Endothelial cell of umbilical vein (primary cell): ENCODE results near the gene HNRNPM. TPM values are rescaled to one million over a fixed set of nuclear protein-coding genes. Genes with fewer than 3 reads are reported as not detected.

Experiments
- BruUV-seq: library from RNA; stranded (reverse); fragments of 400-500 nt; replicated peaks from 2 replicates; lab custom pipeline; 2021; lab: Mats Ljungman, UMichigan
- CTCF ChIA-PET: fragments of 300-600, 350-600 bp; sonication (Branson Sonifier 250); formaldehyde crosslinking; loops from one replicate; lab custom pipeline; 2021; ENCODE audit warnings: antibody characterized with exemption, inconsistent platforms; lab: Charles Lee
- POLR2A ChIA-PET: fragments of 300-600, 350-600 bp; sonication (Branson Sonifier 250); formaldehyde crosslinking; loops from one replicate; lab custom pipeline; 2021; ENCODE audit warnings: antibody characterized with exemption, inconsistent platforms; lab: Charles Lee
- DNase-seq: peaks from one replicate; pipeline ENCODE4 v3.0.0-alpha.2; 2011; ENCODE audit warnings: low read depth, low spot score
- FAIRE-seq: peaks from 2 replicates; lab custom pipeline; 2011; peaks lifted over from hg19 to GRCh38; lab: Jason Lieb, UNC
- H2AFZ ChIP-seq: 2 replicates; pipeline ENCODE4 v1.6.0; 2012; ENCODE audit warnings: low read depth, low read length, control low read depth, inconsistent platforms
- H3K27ac ChIP-seq: 2 replicates; pipeline ENCODE4 v1.5.1; 2011; ENCODE audit warnings: low read depth, mild to moderate bottlenecking, control low read depth, low read length, moderate library complexity; ENCODE audit not compliant: insufficient read depth
- H3K27me3 ChIP-seq, 2 experiments: 2 replicates each; pipeline versions ENCODE4 v1.6.0 to v1.6.1; 2011; ENCODE audit warnings: low read length in 2 of 2, mixed read lengths in 1 of 2; ENCODE audit not compliant: control insufficient read depth in 2 of 2, insufficient read depth in 2 of 2
- H3K36me3 ChIP-seq, 2 experiments: 2 replicates in 1 of 2; 3 replicates in 1 of 2; pipeline ENCODE4 v1.5.1; 2011; ENCODE audit warnings: low read length in 2 of 2, mild to moderate bottlenecking in 1 of 2, moderate library complexity in 1 of 2; ENCODE audit not compliant: control insufficient read depth in 2 of 2, insufficient read depth in 2 of 2; ENCODE audit errors: extremely low read depth in 1 of 2
- H3K4me1 ChIP-seq: 3 replicates; pipeline ENCODE4 v1.5.1; 2011; ENCODE audit warnings: mild to moderate bottlenecking, low read length; ENCODE audit not compliant: control insufficient read depth, insufficient read depth; ENCODE audit errors: extremely low read depth
- H3K4me2 ChIP-seq: 2 replicates; pipeline ENCODE4 v1.6.1; 2011; ENCODE audit warnings: low read length, control low read depth, mixed read lengths; ENCODE audit not compliant: insufficient read depth
- H3K4me3 ChIP-seq, 3 experiments: fragments of 200-600 bp in 1 of 3; sonication (generic), shearing (Covaris generic) in 1 of 3; replicated peaks in 1 of 3; 2 replicates each; pipeline ENCODE4 v1.5.1; 2011 to 2016; ENCODE audit warnings: control low read depth in 3 of 3, low read length in 3 of 3, mild to moderate bottlenecking in 2 of 3, inconsistent platforms in 1 of 3, low read depth in 1 of 3, moderate library complexity in 1 of 3; ENCODE audit not compliant: insufficient read depth in 1 of 3
- H3K79me2 ChIP-seq: 2 replicates; pipeline ENCODE4 v1.6.0; 2012; ENCODE audit warnings: low read length, inconsistent platforms; ENCODE audit not compliant: control insufficient read depth, insufficient read depth
- H3K9ac ChIP-seq: replicated peaks from 2 replicates; pipeline ENCODE3; 2011; ENCODE audit warnings: low read length, control low read depth; ENCODE audit not compliant: insufficient read depth; ENCODE audit errors: extremely low read depth
- H3K9me1 ChIP-seq: replicated peaks from 3 replicates; pipeline ENCODE4 v1.6.0; 2011; ENCODE audit warnings: mild to moderate bottlenecking, low read length; ENCODE audit not compliant: control insufficient read depth, insufficient read depth; ENCODE audit errors: extremely low read depth
- H3K9me3 ChIP-seq: replicated peaks from 2 replicates; pipeline ENCODE4 v1.5.1; 2012; ENCODE audit warnings: low read length, inconsistent platforms; ENCODE audit not compliant: control insufficient read depth, insufficient read depth
- H4K20me1 ChIP-seq: replicated peaks from 2 replicates; pipeline ENCODE3; 2011; ENCODE audit warnings: mild to moderate bottlenecking, low read length; ENCODE audit not compliant: control insufficient read depth, insufficient read depth; ENCODE audit errors: extremely low read depth
- EZH2 ChIP-seq: IDR thresholded peaks from 2 replicates; pipeline ENCODE4 v1.6.1; 2012; ENCODE audit warnings: borderline replicate concordance, low read depth, mild to moderate bottlenecking, moderate library complexity, low read length, inconsistent platforms; ENCODE audit not compliant: severe bottlenecking
- FOS ChIP-seq: IDR thresholded peaks from 2 replicates; pipeline ENCODE4 v1.6.1; 2011; ENCODE audit warnings: mild to moderate bottlenecking, low read length, moderate library complexity, borderline replicate concordance; ENCODE audit not compliant: insufficient read depth
- GATA2 ChIP-seq: IDR thresholded peaks from 2 replicates; pipeline ENCODE4 v1.7.0; 2011; ENCODE audit warnings: low read depth, mild to moderate bottlenecking, moderate library complexity, mixed read lengths, low read length; ENCODE audit not compliant: insufficient read length, insufficient read depth
- JUN ChIP-seq: IDR thresholded peaks from 2 replicates; pipeline ENCODE4 v1.6.1; 2011; ENCODE audit warnings: borderline replicate concordance, low read depth; ENCODE audit not compliant: insufficient read length, insufficient read depth
- MAX ChIP-seq: IDR thresholded peaks from 2 replicates; pipeline ENCODE4 v1.6.1; 2011; ENCODE audit not compliant: insufficient read depth, insufficient read length
- MYC ChIP-seq: IDR thresholded peaks from one replicate; pipeline ENCODE4 v1.6.1; 2011; ENCODE audit warnings: mild to moderate bottlenecking, low read depth, low read length
- POLR2A ChIP-seq: IDR thresholded peaks from 2 replicates; pipeline ENCODE4 v1.6.1; 2012; ENCODE audit warnings: low read depth, mild to moderate bottlenecking, control low read depth, low read length
- POLR2AphosphoS5 ChIP-seq: IDR thresholded peaks from 2 replicates; pipeline ENCODE4 v1.6.1; 2012; ENCODE audit warnings: low read depth, mild to moderate bottlenecking, control low read depth, low read length, moderate library complexity; ENCODE audit not compliant: insufficient read depth
- dilution Hi-C: fragments of 300-500 bp; cut with MboI; formaldehyde crosslinking; loops from one replicate; pipeline ENCODE4 v1.15.0; 2019; ENCODE audit warnings: low sequenced_read_pairs; ENCODE audit not compliant: extremely low pct_ligation_motif_present
- intact Hi-C: fragments of 100-400 bp; cut with micrococcal nuclease; formaldehyde crosslinking; loops from one replicate; pipeline ENCODE4 v1.10.0; 2022
- polyA plus RNA-seq, 4 experiments: library from polyadenylated mRNA; depleted of rRNA in 3 of 4; stranded (reverse) in 3 of 4; unstranded in 1 of 4; fragments of >200 nt; gene quantifications; 2 replicates each; pipeline versions ENCODE4 v1.2.1 to v1.2.3, GENCODE V29; 2011 to 2012; ENCODE audit warnings: missing spikeins in 1 of 4
- total RNA-seq: library from RNA; stranded (reverse); gene quantifications from 2 replicates; pipeline ENCODE4 v1.2.3, GENCODE V29; 2021
- TF ChIP-seq, protein P1 (sequence below), 2 donors: IDR thresholded peaks; 1 replicate in 1 of 2; 2 replicates in 1 of 2; pipeline ENCODE4 v1.5.1; 2011; ENCODE audit warnings: low read length in 2 of 2, mild to moderate bottlenecking in 2 of 2, moderate library complexity in 2 of 2, control low read depth in 1 of 2, inconsistent platforms in 1 of 2, low read depth in 1 of 2; ENCODE audit not compliant: insufficient read depth in 1 of 2; ENCODE audit errors: extremely low read depth in 1 of 2

HNRNPM gene
- total and polyA plus RNA-seq, 2 donors (not counting 3 experiments of a cell fraction or from before 2014, with no cell fraction given), result 244 to 301 TPM

- FAIRE-seq (peak; percentile 70), DNase-seq (peak; percentile 24)
- intact Hi-C loops, result no loop called here
- BruUV-seq, result no TSS peak
- Histone ChIP-seq H3K79me2 (peaks cover 98% of the 10 kb centered on the region), H3K27ac (no peak overlapping the region), H2AFZ (no peak overlapping the region), H4K20me1 (peaks cover 37% of the 10 kb centered on the region), H3K4me2 (no peak overlapping the region), H3K9me1 (no peaks in the 10 kb centered on the region), H3K4me3 (no peak overlapping the region), H3K9me3 (no peaks in the 10 kb centered on the region), H3K9ac (no peak overlapping the region), H3K4me1 (peaks cover 42% of the 10 kb centered on the region), H3K27me3 (no peaks in the 10 kb centered on the region), H3K36me3 (peaks cover 20 to 21% of the 10 kb centered on the region in 2 experiments)
- CTCF ChIA-PET, result interaction anchor here (0.5 to 3.0 kb wide), 3 partner anchors 41 to 1747 kb away, joined by 4 to 13 read pairs (median 5); partner anchors contain the start of gene MARCHF2
- TF ChIP-seq, protein P1, sequence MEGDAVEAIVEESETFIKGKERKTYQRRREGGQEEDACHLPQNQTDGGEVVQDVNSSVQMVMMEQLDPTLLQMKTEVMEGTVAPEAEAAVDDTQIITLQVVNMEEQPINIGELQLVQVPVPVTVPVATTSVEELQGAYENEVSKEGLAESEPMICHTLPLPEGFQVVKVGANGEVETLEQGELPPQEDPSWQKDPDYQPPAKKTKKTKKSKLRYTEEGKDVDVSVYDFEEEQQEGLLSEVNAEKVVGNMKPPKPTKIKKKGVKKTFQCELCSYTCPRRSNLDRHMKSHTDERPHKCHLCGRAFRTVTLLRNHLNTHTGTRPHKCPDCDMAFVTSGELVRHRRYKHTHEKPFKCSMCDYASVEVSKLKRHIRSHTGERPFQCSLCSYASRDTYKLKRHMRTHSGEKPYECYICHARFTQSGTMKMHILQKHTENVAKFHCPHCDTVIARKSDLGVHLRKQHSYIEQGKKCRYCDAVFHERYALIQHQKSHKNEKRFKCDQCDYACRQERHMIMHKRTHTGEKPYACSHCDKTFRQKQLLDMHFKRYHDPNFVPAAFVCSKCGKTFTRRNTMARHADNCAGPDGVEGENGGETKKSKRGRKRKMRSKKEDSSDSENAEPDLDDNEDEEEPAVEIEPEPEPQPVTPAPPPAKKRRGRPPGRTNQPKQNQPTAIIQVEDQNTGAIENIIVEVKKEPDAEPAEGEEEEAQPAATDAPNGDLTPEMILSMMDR (IDR thresholded peaks at IDR 0.05; ENCODE audit: extremely low read depth in 1 of 2, insufficient read depth in 1 of 2, low read depth in 1 of 2, low read length in 2 of 2), result no peak
- TF ChIP-seq POLR2A (no peak), FOS (no peak), MYC (no peak), GATA2 (no peak), EZH2 (no peak), MAX (no peak), JUN (no peak), POLR2AphosphoS5 (no peak)
- dilution Hi-C loops, result no loop called here
- POLR2A ChIA-PET, result no interaction called here
Observed at GRCh38 chr19:8454218-8454617, 9.4 kb downstream of the HNRNPM start.
